ENCODE data around the gene FAM169A.

The FAM169A gene

GRCh38 chr5:74787424-74787823 is 78.8 kb downstream of the FAM169A start:
- WGBS: 98% methylated on average over 6 of the region's 6 CpGs
- Histone ChIP-seq H3K9ac (ENCODE audit: low read depth, low read length) (no peak overlapping the region), H3K4me3 (ENCODE audit: low read length) (no peak overlapping the region), H3K36me3 (ENCODE audit: insufficient read depth, low read length) (peaks cover 78% of the 10 kb centered on the region), H3K27me3 (ENCODE audit: insufficient read depth, low read length) (no peaks in the 10 kb centered on the region), H3K27ac (ENCODE audit: low read depth, low read length) (no peak overlapping the region), H3K9me3 (ENCODE audit: insufficient read depth, low read depth, low read length) (no peaks in the 10 kb centered on the region), H3K4me1 (ENCODE audit: insufficient read depth, low read length) (no peaks in the 10 kb centered on the region)

GRCh38 chr5:74786851-74787250 is 79.3 kb downstream of the FAM169A start:
- Histone ChIP-seq H3K4me3 (ENCODE audit: low read length) (no peak overlapping the region), H3K27ac (ENCODE audit: low read depth, low read length) (no peak overlapping the region), H3K9me3 (ENCODE audit: insufficient read depth, low read depth, low read length) (no peaks in the 10 kb centered on the region), H3K4me1 (ENCODE audit: insufficient read depth, low read length) (no peaks in the 10 kb centered on the region), H3K27me3 (ENCODE audit: insufficient read depth, low read length) (no peaks in the 10 kb centered on the region), H3K9ac (ENCODE audit: low read depth, low read length) (no peak overlapping the region), H3K36me3 (ENCODE audit: insufficient read depth, low read length) (peaks cover 78% of the 10 kb centered on the region)
- WGBS: 95% methylated on average over 6 of the region's 6 CpGs

GRCh38 chr5:74778609-74779008 is 87.6 kb downstream of the FAM169A start:
- Histone ChIP-seq H3K27ac (ENCODE audit: low read depth, low read length) (no peak overlapping the region), H3K4me3 (ENCODE audit: low read length) (no peak overlapping the region), H3K9ac (ENCODE audit: low read depth, low read length) (no peak overlapping the region), H3K36me3 (ENCODE audit: insufficient read depth, low read length) (peaks cover 100% of the 10 kb centered on the region), H3K27me3 (ENCODE audit: insufficient read depth, low read length) (no peaks in the 10 kb centered on the region), H3K4me1 (ENCODE audit: insufficient read depth, low read length) (no peaks in the 10 kb centered on the region), H3K9me3 (ENCODE audit: insufficient read depth, low read depth, low read length) (no peaks in the 10 kb centered on the region)
- WGBS: 100% methylated on average over 2 of the region's 2 CpGs

GRCh38 chr5:74772359-74772758 is 93.8 kb downstream of the FAM169A start:
- WGBS: 95% methylated on average over 5 of the region's 7 CpGs
- Histone ChIP-seq H3K4me1 (ENCODE audit: insufficient read depth, low read length) (peaks cover 4% of the 10 kb centered on the region; the same call in 1 of the 2 replicates), H3K4me3 (ENCODE audit: low read length) (no peak overlapping the region), H3K27ac (ENCODE audit: low read depth, low read length) (no peak overlapping the region), H3K9ac (ENCODE audit: low read depth, low read length) (no peak overlapping the region), H3K27me3 (ENCODE audit: insufficient read depth, low read length) (no peaks in the 10 kb centered on the region), H3K36me3 (ENCODE audit: insufficient read depth, low read length) (peaks cover 89% of the 10 kb centered on the region), H3K9me3 (ENCODE audit: insufficient read depth, low read depth, low read length) (no peaks in the 10 kb centered on the region)

GRCh38 chr5:74767579-74767913 is 98.6 kb downstream of the FAM169A start:
- Histone ChIP-seq H3K9ac (ENCODE audit: low read depth, low read length) (peak overlapping the region; percentile 81), H3K36me3 (ENCODE audit: insufficient read depth, low read length) (peaks cover 60% of the 10 kb centered on the region), H3K27me3 (ENCODE audit: insufficient read depth, low read length) (no peaks in the 10 kb centered on the region), H3K9me3 (ENCODE audit: insufficient read depth, low read depth, low read length) (no peaks in the 10 kb centered on the region), H3K4me3 (ENCODE audit: low read length) (peak overlapping the region; percentile 93), H3K27ac (ENCODE audit: low read depth, low read length) (0 out of 2 replicates have a peak overlapping the region, but pooled peaks have one; percentile 77), H3K4me1 (ENCODE audit: insufficient read depth, low read length) (peaks cover 9% of the 10 kb centered on the region; the same call in 1 of the 2 replicates)
- WGBS: 1% methylated on average over 9 of the region's 9 CpGs

GRCh38 chr5:74766849-74767578 is 99.2 kb downstream of the FAM169A start, which contains the start of the genes GFM2 and NSA2:
Gene GFM2, minus strand, starts transcription at chr5:74767117. Its CDS starts 3,375 bp downstream, at chr5:74763742.
Gene NSA2, plus strand, starts transcription at chr5:74767249. Its CDS starts 112 bp downstream, at chr5:74767361.
- Histone ChIP-seq H3K4me3 (ENCODE audit: low read length) (peak within 1 kb of the TSS; percentile 93), H3K9me3 (ENCODE audit: insufficient read depth, low read depth, low read length) (no peaks in the 10 kb centered on the region), H3K9ac (ENCODE audit: low read depth, low read length) (peak within 1 kb of the TSS; percentile 81), H3K4me1 (ENCODE audit: insufficient read depth, low read length) (peaks cover 9% of the 10 kb centered on the region; the same call in 1 of the 2 replicates), H3K36me3 (ENCODE audit: insufficient read depth, low read length) (peaks cover 60% of the 10 kb centered on the region), H3K27ac (ENCODE audit: low read depth, low read length) (peak within 1 kb of the TSS; percentile 77), H3K27me3 (ENCODE audit: insufficient read depth, low read length) (no peaks in the 10 kb centered on the region)
- WGBS: under 1% methylated on average over 54 of the region's 54 CpGs

GRCh38 chr5:74766418-74766848 is 99.8 kb downstream of the FAM169A start:
- peak overlapping the region; percentile 93 for H3K4me3 ChIP-seq (ENCODE audit: low read length)
- no peaks in the 10 kb centered on the region for H3K27me3 ChIP-seq (ENCODE audit: insufficient read depth, low read length)
- 1% methylated on average over 10 of the region's 10 CpGs for WGBS
- peak overlapping the region; percentile 55 for H3K27ac ChIP-seq (ENCODE audit: low read depth, low read length)
- peaks cover 60% of the 10 kb centered on the region for H3K36me3 ChIP-seq (ENCODE audit: insufficient read depth, low read length)
- H3K9ac ChIP-seq (ENCODE audit: low read depth, low read length): peak overlapping the region; percentile 73
- no peaks in the 10 kb centered on the region for H3K9me3 ChIP-seq (ENCODE audit: insufficient read depth, low read depth, low read length)
- peaks cover 9% of the 10 kb centered on the region; the same call in 1 of the 2 replicates for H3K4me1 ChIP-seq (ENCODE audit: insufficient read depth, low read length)

GRCh38 chr5:74765929-74766328 is 100.3 kb downstream of the FAM169A start:
- H3K4me3 ChIP-seq (ENCODE audit: low read length): peak overlapping the region; percentile 93
- H3K36me3 ChIP-seq (ENCODE audit: insufficient read depth, low read length): peaks cover 60% of the 10 kb centered on the region
- WGBS: 86% methylated on average over 27 of the region's 27 CpGs
- H3K9me3 ChIP-seq (ENCODE audit: insufficient read depth, low read depth, low read length): no peaks in the 10 kb centered on the region
- peak overlapping the region; percentile 73 for H3K9ac ChIP-seq (ENCODE audit: low read depth, low read length)
- no peaks in the 10 kb centered on the region for H3K27me3 ChIP-seq (ENCODE audit: insufficient read depth, low read length)
- H3K4me1 ChIP-seq (ENCODE audit: insufficient read depth, low read length): peaks cover 9% of the 10 kb centered on the region; the same call in 1 of the 2 replicates
- H3K27ac ChIP-seq (ENCODE audit: low read depth, low read length): no peak overlapping the region; the same call in 1 of the 2 replicates

GRCh38 chr5:74765201-74765600 is 101.0 kb downstream of the FAM169A start:
- WGBS: 93% methylated on average over 7 of the region's 9 CpGs
- H3K9me3 ChIP-seq (ENCODE audit: insufficient read depth, low read depth, low read length): no peaks in the 10 kb centered on the region
- no peaks in the 10 kb centered on the region for H3K27me3 ChIP-seq (ENCODE audit: insufficient read depth, low read length)
- no peak overlapping the region for H3K9ac ChIP-seq (ENCODE audit: low read depth, low read length)
- H3K4me1 ChIP-seq (ENCODE audit: insufficient read depth, low read length): peaks cover 9% of the 10 kb centered on the region; the same call in 1 of the 2 replicates
- H3K27ac ChIP-seq (ENCODE audit: low read depth, low read length): no peak overlapping the region
- peak overlapping the region; percentile 22; the same call in 1 of the 2 replicates for H3K4me3 ChIP-seq (ENCODE audit: low read length)
- peaks cover 60% of the 10 kb centered on the region for H3K36me3 ChIP-seq (ENCODE audit: insufficient read depth, low read length)

- Histone ChIP-seq H3K4me1 (ENCODE audit: insufficient read depth, low read length) (peaks cover 9% of the 10 kb centered on the region; the same call in 1 of the 2 replicates), H3K4me3 (ENCODE audit: low read length) (no peak overlapping the region), H3K27ac (ENCODE audit: low read depth, low read length) (no peak overlapping the region), H3K27me3 (ENCODE audit: insufficient read depth, low read length) (no peaks in the 10 kb centered on the region), H3K9me3 (ENCODE audit: insufficient read depth, low read depth, low read length) (no peaks in the 10 kb centered on the region), H3K36me3 (ENCODE audit: insufficient read depth, low read length) (peaks cover 60% of the 10 kb centered on the region), H3K9ac (ENCODE audit: low read depth, low read length) (no peak overlapping the region)
Measured at GRCh38 chr5:74763504-74763903, 102.7 kb downstream of the FAM169A start.

GRCh38 chr5:74762599-74762998 is 103.6 kb downstream of the FAM169A start:
- Histone ChIP-seq H3K27ac (ENCODE audit: low read depth, low read length) (no peak overlapping the region), H3K4me3 (ENCODE audit: low read length) (no peak overlapping the region), H3K9me3 (ENCODE audit: insufficient read depth, low read depth, low read length) (no peaks in the 10 kb centered on the region), H3K9ac (ENCODE audit: low read depth, low read length) (no peak overlapping the region), H3K4me1 (ENCODE audit: insufficient read depth, low read length) (peaks cover 5% of the 10 kb centered on the region; the same call in 1 of the 2 replicates), H3K36me3 (ENCODE audit: insufficient read depth, low read length) (peaks cover 68% of the 10 kb centered on the region), H3K27me3 (ENCODE audit: insufficient read depth, low read length) (no peaks in the 10 kb centered on the region)
- WGBS: 94% methylated on average over 2 of the region's 2 CpGs
